Natural killer cell (primary cell): ENCODE measurements around the gene TMEM255B. TPM values are rescaled to one million over a fixed set of nuclear protein-coding genes. Genes with fewer than 3 reads are reported as not detected.

ENCODE experiments used
- ATAC-seq, 3 donors: fragments of 150-1000 bp in 2 of 3; fragments of 200-7000 bp in 1 of 3; cut with Tn5 transposase; 1 replicate in 1 of 3; 2 replicates in 2 of 3; pipeline ENCODE4 v1.10.0; 2021; ENCODE audit warnings: mild to moderate bottlenecking in 2 of 3, moderate library complexity in 2 of 3
- DNase-seq, 2 donors: peaks; one replicate each; pipeline versions ENCODE4 v3.0.0 to v3.0.0-alpha.2; 2013 to 2021; ENCODE audit warnings: mixed read lengths in 1 of 2
- H3K27ac ChIP-seq: one replicate; pipeline ENCODE4 v1.5.1; 2013; ENCODE audit warnings: mild to moderate bottlenecking, low read length
- H3K27me3 ChIP-seq: one replicate; pipeline ENCODE4 v1.6.1; 2013; ENCODE audit warnings: low read length; ENCODE audit not compliant: control insufficient read depth, insufficient read depth
- H3K36me3 ChIP-seq: one replicate; pipeline ENCODE4 v1.6.1; 2013; ENCODE audit warnings: low read length; ENCODE audit not compliant: control insufficient read depth, insufficient read depth
- H3K4me1 ChIP-seq: one replicate; pipeline ENCODE4 v1.6.1; 2013; ENCODE audit warnings: low read length; ENCODE audit not compliant: control insufficient read depth, insufficient read depth
- H3K4me3 ChIP-seq: one replicate; pipeline ENCODE4 v1.5.1; 2013; ENCODE audit warnings: low read length
- H3K9me3 ChIP-seq: one replicate; pipeline ENCODE4 v1.6.1; 2013; ENCODE audit warnings: low read length; ENCODE audit not compliant: control insufficient read depth, insufficient read depth
- H3K27ac Mint-ChIP-seq, 2 donors: one replicate each; pipeline ENCODE4 v1.8.0; 2022; ENCODE audit warnings: mild to moderate bottlenecking in 2 of 2, mixed read lengths in 2 of 2, moderate library complexity in 1 of 2
- H3K27me3 Mint-ChIP-seq, 2 donors: one replicate each; pipeline ENCODE4 v1.8.0; 2022; ENCODE audit warnings: low read depth in 2 of 2, mixed read lengths in 2 of 2
- H3K36me3 Mint-ChIP-seq: one replicate; pipeline ENCODE4 v1.8.0; 2022; ENCODE audit warnings: mixed read lengths
- H3K4me1 Mint-ChIP-seq, 2 donors: one replicate each; pipeline ENCODE4 v1.8.0; 2022; ENCODE audit warnings: mixed read lengths in 2 of 2
- H3K4me3 Mint-ChIP-seq: one replicate; pipeline ENCODE4 v1.8.0; 2022; ENCODE audit warnings: mild to moderate bottlenecking, moderate library complexity, mixed read lengths
- H3K9me3 Mint-ChIP-seq, 2 donors: one replicate each; pipeline ENCODE4 v1.8.0; 2022; ENCODE audit warnings: mixed read lengths in 2 of 2
- WGBS: methylation state at CpG from one replicate; pipeline ENCODE4 v1.1.7; 2013; ENCODE audit warnings: missing lambda C conversion rate; ENCODE audit not compliant: insufficient coverage; 5-methylcytosine and 5-hydroxymethylcytosine counted together
- intact Hi-C: fragments of 100-400 bp; cut with micrococcal nuclease; formaldehyde crosslinking; loops from one replicate; pipeline ENCODE4 v1.14.2; 2022
- total RNA-seq, 4 donors: library from RNA; stranded (reverse); fragments of 120-200 nt in 1 of 4; gene quantifications; one replicate each; pipeline versions ENCODE4 v1.2.3 to v1.2.4, GENCODE V29; 2013 to 2022
- TF ChIP-seq, protein P1 (sequence below): fragments of 200-600 bp; IDR thresholded peaks from one replicate; pipeline ENCODE4 v1.8.0; 2022; ENCODE audit warnings: antibody characterized with exemption

Gene TMEM255B
- total RNA-seq, 3 donors from 2014 or later (not counting 1 experiment from before 2014, with no cell fraction given) = 0.38 to 3.0 (median 1.0) TPM

DNA sequence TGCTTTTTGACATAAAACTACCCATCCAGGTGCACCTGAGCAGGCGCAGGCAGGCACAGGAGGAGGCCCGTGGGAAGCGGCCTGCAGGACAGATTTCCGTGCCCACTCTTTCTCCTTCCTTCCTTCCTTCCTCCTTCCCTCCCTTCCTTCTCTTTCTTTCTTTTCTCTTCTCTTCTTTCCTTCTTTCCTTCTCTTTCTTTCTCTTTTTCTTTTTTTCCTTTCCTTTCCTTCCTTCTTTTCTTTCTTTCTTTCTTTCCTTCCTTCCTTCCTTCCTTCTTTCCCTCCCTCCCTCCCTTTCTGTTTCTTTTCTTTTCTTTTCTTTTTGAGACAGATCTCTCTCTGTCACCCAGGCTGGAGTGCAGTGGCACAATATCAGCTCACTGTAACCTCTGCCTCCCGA, 21.2 kb upstream of the TMEM255B start:
- H3K36me3 Mint-ChIP-seq = no peaks in the 10 kb centered on the region
- peaks cover 21 to 24% of the 10 kb centered on the region in 2 donors for H3K27me3 Mint-ChIP-seq
- WGBS = 85% methylated on average over 5 of the region's 5 CpGs
- Histone ChIP-seq H3K27me3 (peaks cover 3% of the 10 kb centered on the region), H3K27ac (no peak overlapping the region), H3K36me3 (no peaks in the 10 kb centered on the region), H3K4me3 (no peak overlapping the region), H3K9me3 (no peaks in the 10 kb centered on the region), H3K4me1 (peaks cover 18% of the 10 kb centered on the region)
- intact Hi-C loops = no loop called here
- H3K4me1 Mint-ChIP-seq = peaks cover 14 to 26% of the 10 kb centered on the region in 2 donors
- DNase-seq (no peak), ATAC-seq (no peak)
- H3K27ac Mint-ChIP-seq = no peak overlapping the region
- no peaks in the 10 kb centered on the region for H3K9me3 Mint-ChIP-seq
- no peak overlapping the region for H3K4me3 Mint-ChIP-seq
- TF ChIP-seq, protein P1, sequence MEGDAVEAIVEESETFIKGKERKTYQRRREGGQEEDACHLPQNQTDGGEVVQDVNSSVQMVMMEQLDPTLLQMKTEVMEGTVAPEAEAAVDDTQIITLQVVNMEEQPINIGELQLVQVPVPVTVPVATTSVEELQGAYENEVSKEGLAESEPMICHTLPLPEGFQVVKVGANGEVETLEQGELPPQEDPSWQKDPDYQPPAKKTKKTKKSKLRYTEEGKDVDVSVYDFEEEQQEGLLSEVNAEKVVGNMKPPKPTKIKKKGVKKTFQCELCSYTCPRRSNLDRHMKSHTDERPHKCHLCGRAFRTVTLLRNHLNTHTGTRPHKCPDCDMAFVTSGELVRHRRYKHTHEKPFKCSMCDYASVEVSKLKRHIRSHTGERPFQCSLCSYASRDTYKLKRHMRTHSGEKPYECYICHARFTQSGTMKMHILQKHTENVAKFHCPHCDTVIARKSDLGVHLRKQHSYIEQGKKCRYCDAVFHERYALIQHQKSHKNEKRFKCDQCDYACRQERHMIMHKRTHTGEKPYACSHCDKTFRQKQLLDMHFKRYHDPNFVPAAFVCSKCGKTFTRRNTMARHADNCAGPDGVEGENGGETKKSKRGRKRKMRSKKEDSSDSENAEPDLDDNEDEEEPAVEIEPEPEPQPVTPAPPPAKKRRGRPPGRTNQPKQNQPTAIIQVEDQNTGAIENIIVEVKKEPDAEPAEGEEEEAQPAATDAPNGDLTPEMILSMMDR = no peak

- H3K4me1 Mint-ChIP-seq = peaks cover 15 to 22% of the 10 kb centered on the region in 2 donors
- Histone ChIP-seq H3K36me3 (no peaks in the 10 kb centered on the region), H3K9me3 (no peaks in the 10 kb centered on the region), H3K27ac (no peak overlapping the region), H3K27me3 (peaks cover 3% of the 10 kb centered on the region), H3K4me1 (peaks cover 18% of the 10 kb centered on the region), H3K4me3 (no peak overlapping the region)
- no peak for ATAC-seq
- H3K27ac Mint-ChIP-seq = no peak overlapping the region
- H3K4me3 Mint-ChIP-seq = no peak overlapping the region
- no peak for DNase-seq
- no peaks in the 10 kb centered on the region for H3K9me3 Mint-ChIP-seq
- intact Hi-C loops = no loop called here
- H3K27me3 Mint-ChIP-seq = peaks cover 25 to 27% of the 10 kb centered on the region in 2 donors
- no peaks in the 10 kb centered on the region for H3K36me3 Mint-ChIP-seq
- 88% methylated on average over 22 of the region's 22 CpGs for whole genome bisulfite sequencing
- TF ChIP-seq, protein P1 = no peak
Measured at GRCh38 chr13:113739527-113740285, 19.3 kb upstream of the TMEM255B start.

DNA sequence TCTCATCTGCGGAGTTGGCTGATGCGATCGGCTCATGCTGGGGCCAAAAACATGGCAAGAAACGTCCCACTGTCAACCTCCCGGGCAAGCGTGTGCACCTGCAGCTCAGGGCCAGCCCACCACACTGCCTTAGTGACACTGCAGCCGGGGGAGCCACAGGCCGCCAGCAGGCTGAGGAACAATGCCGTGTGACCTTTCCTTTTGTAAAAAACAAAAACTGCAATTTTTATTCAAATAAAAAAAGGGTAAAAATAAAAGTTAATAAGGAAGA, 18.8 kb upstream of the TMEM255B start:
- Mint-ChIP-seq H3K27me3 (peaks cover 28 to 32% of the 10 kb centered on the region in 2 donors), H3K36me3 (no peaks in the 10 kb centered on the region), H3K27ac (no peak overlapping the region), H3K9me3 (no peaks in the 10 kb centered on the region), H3K4me1 (peaks cover 19 to 22% of the 10 kb centered on the region in 2 donors), H3K4me3 (no peak overlapping the region)
- no peaks in the 10 kb centered on the region for H3K36me3 ChIP-seq
- intact Hi-C loops = no loop called here
- TF ChIP-seq, protein P1 = no peak
- ATAC-seq (no peak), DNase-seq (no peak)
- H3K27me3 ChIP-seq = peaks cover 3% of the 10 kb centered on the region
- no peak overlapping the region for H3K4me3 ChIP-seq
- WGBS = 43% methylated on average over 8 of the region's 9 CpGs
- peaks cover 18% of the 10 kb centered on the region for H3K4me1 ChIP-seq
- H3K27ac ChIP-seq = no peak overlapping the region
- H3K9me3 ChIP-seq = no peaks in the 10 kb centered on the region

- Mint-ChIP-seq H3K36me3 (no peaks in the 10 kb centered on the region), H3K27ac (no peak overlapping the region), H3K9me3 (no peaks in the 10 kb centered on the region), H3K27me3 (peaks cover 28 to 32% of the 10 kb centered on the region in 2 donors), H3K4me3 (no peak overlapping the region), H3K4me1 (peaks cover 19 to 22% of the 10 kb centered on the region in 2 donors)
- TF ChIP-seq, protein P1 = no peak
- ATAC-seq (no peak), DNase-seq (no peak)
- Histone ChIP-seq H3K36me3 (no peaks in the 10 kb centered on the region), H3K4me1 (peaks cover 18% of the 10 kb centered on the region), H3K9me3 (no peaks in the 10 kb centered on the region), H3K27me3 (peaks cover 3% of the 10 kb centered on the region), H3K27ac (no peak overlapping the region), H3K4me3 (no peak overlapping the region)
- WGBS = 73% methylated on average over 16 of the region's 16 CpGs
- intact Hi-C loops = no loop called here
Measured at GRCh38 chr13:113740661-113741060, 18.4 kb upstream of the TMEM255B start.
